ENCODE data around the gene GNG12.

The GNG12 gene

DNA sequence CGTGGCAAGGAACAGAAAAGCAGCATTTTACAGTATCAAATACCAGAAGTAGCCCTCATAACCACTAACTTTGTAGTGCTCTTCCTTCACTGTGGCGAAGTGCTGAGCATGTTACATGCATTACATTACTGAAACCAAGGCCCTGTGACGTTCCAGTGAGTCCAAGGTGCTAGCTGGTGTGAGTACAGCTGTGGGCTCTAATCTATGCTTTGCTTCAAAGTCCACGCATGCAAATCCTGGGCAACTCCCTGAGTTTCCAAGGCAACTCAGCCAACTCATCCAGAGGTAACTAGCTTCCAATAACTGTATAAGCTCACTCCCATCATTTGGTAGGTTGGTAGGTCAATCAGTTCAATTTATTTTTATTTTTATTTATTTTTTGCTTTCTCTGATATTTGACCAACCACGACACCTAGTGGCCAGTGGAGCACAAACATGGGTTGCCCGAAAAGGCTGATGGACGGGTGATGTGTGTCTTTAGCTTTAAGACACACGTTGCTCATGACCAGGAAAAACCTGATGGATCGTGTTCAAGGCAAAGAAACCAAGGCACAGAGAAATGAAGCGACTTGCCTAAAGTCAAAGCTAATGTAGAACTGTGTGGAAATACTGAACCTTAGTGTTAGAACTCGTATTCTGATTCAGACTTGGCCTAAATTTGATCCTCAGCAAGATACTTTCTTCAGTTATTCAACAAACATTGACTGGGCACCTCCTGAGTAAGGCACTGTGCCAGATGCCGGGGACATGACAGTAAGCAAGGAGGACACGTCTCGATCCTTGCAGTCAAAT, 73.0 kb downstream of the GNG12 start:
- H3K27me3 ChIP-seq (ENCODE audit: control insufficient read depth in 2 of 2, insufficient read depth in 2 of 2, low read length in 2 of 2): no peaks in the 10 kb centered on the region
- H3K4me3 ChIP-seq (ENCODE audit: low read length in 2 of 2): peak overlapping the region in 1 of 2 donors; percentile 10
- H3K36me3 ChIP-seq (ENCODE audit: control insufficient read depth in 2 of 2, insufficient read depth in 2 of 2, low read length in 2 of 2): no peaks in the 10 kb centered on the region
- no peaks in the 10 kb centered on the region for H3K9me3 ChIP-seq (ENCODE audit: control insufficient read depth in 2 of 2, low read length in 2 of 2)
- peak overlapping the region; percentile 34 to 63 for H3K9ac ChIP-seq (ENCODE audit: low read depth in 1 of 2, low read length in 2 of 2)
- peak overlapping the region; percentile 88 to 92 for H3K27ac ChIP-seq (ENCODE audit: low read depth in 2 of 2, low read length in 2 of 2)
- H3K4me1 ChIP-seq (ENCODE audit: control insufficient read depth in 2 of 2, insufficient read depth in 2 of 2, low read length in 2 of 2): peaks cover 39 to 43% of the 10 kb centered on the region in 2 donors

DNA sequence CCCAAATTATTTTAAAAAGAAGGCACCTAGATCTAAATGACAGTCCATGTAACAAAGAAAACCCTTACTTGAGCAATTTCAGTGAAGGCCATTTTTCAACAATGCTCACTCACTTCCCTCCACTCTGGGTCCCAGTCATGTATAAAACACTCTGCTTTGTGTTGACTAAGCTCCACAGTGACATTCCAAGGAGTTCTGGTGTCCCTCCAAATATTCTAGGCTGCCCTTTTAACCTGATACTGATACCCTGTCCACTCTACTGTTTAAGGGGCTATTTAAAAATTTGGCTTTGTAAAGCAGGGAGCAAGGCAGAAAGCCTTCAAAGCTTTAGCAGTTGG, 73.6 kb downstream of the GNG12 start:
- Histone ChIP-seq H3K27ac (ENCODE audit: low read depth in 2 of 2, low read length in 2 of 2) (peak overlapping the region; percentile 88 to 92), H3K9me3 (ENCODE audit: control insufficient read depth in 2 of 2, low read length in 2 of 2) (no peaks in the 10 kb centered on the region), H3K36me3 (ENCODE audit: control insufficient read depth in 2 of 2, insufficient read depth in 2 of 2, low read length in 2 of 2) (no peaks in the 10 kb centered on the region), H3K4me1 (ENCODE audit: control insufficient read depth in 2 of 2, insufficient read depth in 2 of 2, low read length in 2 of 2) (peaks cover 43 to 48% of the 10 kb centered on the region in 2 donors), H3K4me3 (ENCODE audit: low read length in 2 of 2) (no peak overlapping the region), H3K27me3 (ENCODE audit: control insufficient read depth in 2 of 2, insufficient read depth in 2 of 2, low read length in 2 of 2) (no peaks in the 10 kb centered on the region), H3K9ac (ENCODE audit: low read depth in 1 of 2, low read length in 2 of 2) (peak overlapping the region in 1 of 2 donors; percentile 63)

DNA sequence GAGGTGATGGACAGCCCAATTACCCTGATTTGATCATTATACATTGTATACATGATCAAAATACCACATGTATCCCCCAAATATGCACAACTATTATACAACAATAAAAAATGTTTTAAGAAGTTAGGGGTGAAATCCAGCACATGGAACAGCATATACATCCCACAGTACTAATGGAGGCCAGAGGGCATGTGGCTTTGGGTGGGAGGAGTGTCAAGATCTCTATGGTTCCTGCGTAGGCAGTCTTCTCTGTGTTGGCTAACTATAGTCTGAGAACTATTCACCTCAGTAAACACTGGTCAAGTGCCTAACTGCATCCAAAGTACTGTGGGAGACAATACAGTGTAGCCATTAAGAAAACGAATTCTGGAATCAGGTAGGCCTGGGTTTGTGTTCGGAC, 74.2 kb downstream of the GNG12 start:
- peaks cover 46 to 52% of the 10 kb centered on the region in 2 donors for H3K4me1 ChIP-seq (ENCODE audit: control insufficient read depth in 2 of 2, insufficient read depth in 2 of 2, low read length in 2 of 2)
- H3K9ac ChIP-seq (ENCODE audit: low read depth in 1 of 2, low read length in 2 of 2): peak overlapping the region in 1 of 2 donors; percentile 63
- no peaks in the 10 kb centered on the region for H3K36me3 ChIP-seq (ENCODE audit: control insufficient read depth in 2 of 2, insufficient read depth in 2 of 2, low read length in 2 of 2)
- no peak overlapping the region for H3K4me3 ChIP-seq (ENCODE audit: low read length in 2 of 2)
- no peaks in the 10 kb centered on the region for H3K27me3 ChIP-seq (ENCODE audit: control insufficient read depth in 2 of 2, insufficient read depth in 2 of 2, low read length in 2 of 2)
- H3K9me3 ChIP-seq (ENCODE audit: control insufficient read depth in 2 of 2, low read length in 2 of 2): no peaks in the 10 kb centered on the region
- H3K27ac ChIP-seq (ENCODE audit: low read depth in 2 of 2, low read length in 2 of 2): peak overlapping the region in 1 of 2 donors; percentile 92

DNA sequence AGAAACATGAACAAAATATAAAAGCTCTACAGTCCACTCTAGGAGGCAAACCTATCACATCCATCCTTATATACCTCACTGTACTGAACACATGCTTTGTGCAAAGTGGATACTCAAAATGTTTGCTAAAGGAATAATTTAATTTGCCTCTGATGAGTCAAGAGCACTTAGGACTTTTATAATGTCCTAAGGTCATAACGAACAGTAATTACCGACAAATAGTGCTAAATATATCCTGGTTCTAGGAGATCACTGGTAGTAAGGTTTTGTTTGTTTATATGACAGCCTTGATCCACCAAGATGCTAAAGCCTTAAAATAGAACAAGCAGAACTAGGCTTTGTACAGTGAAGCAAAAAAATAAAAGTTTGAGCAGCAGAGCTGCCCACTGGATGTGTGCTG, 77.6 kb downstream of the GNG12 start:
- H3K9ac ChIP-seq (ENCODE audit: low read depth in 1 of 2, low read length in 2 of 2): peak overlapping the region in 1 of 2 donors; percentile 17
- H3K36me3 ChIP-seq (ENCODE audit: control insufficient read depth in 2 of 2, insufficient read depth in 2 of 2, low read length in 2 of 2): no peaks in the 10 kb centered on the region
- H3K27ac ChIP-seq (ENCODE audit: low read depth in 2 of 2, low read length in 2 of 2): peak overlapping the region; percentile 46 to 68
- H3K27me3 ChIP-seq (ENCODE audit: control insufficient read depth in 2 of 2, insufficient read depth in 2 of 2, low read length in 2 of 2): no peaks in the 10 kb centered on the region
- H3K4me1 ChIP-seq (ENCODE audit: control insufficient read depth in 2 of 2, insufficient read depth in 2 of 2, low read length in 2 of 2): peaks cover 33 to 39% of the 10 kb centered on the region in 2 donors
- no peak overlapping the region for H3K4me3 ChIP-seq (ENCODE audit: low read length in 2 of 2)
- no peaks in the 10 kb centered on the region for H3K9me3 ChIP-seq (ENCODE audit: control insufficient read depth in 2 of 2, low read length in 2 of 2)

DNA sequence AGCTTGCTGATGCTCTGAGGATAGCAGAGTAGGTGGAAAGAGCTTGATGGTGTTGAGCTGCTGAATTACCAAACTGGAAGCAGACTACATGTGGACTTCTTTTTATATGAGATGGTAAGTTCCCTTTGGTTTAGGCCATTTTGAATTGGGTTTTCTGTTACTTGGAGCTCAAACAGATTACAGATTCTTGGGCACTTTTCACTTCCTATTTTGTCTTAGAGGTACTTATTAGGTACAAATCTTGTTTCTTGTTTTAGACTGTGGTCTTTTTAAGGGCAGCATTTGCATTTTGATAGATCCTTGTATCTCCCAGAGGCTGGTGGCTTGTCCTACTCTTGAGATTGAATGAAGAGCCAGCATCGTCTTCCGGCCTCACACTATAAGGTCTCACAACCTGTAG, 78.1 kb downstream of the GNG12 start:
- Histone ChIP-seq H3K4me1 (ENCODE audit: control insufficient read depth in 2 of 2, insufficient read depth in 2 of 2, low read length in 2 of 2) (peaks cover 32 to 40% of the 10 kb centered on the region in 2 donors), H3K27me3 (ENCODE audit: control insufficient read depth in 2 of 2, insufficient read depth in 2 of 2, low read length in 2 of 2) (no peaks in the 10 kb centered on the region), H3K36me3 (ENCODE audit: control insufficient read depth in 2 of 2, insufficient read depth in 2 of 2, low read length in 2 of 2) (no peaks in the 10 kb centered on the region), H3K9ac (ENCODE audit: low read depth in 1 of 2, low read length in 2 of 2) (no peak overlapping the region), H3K9me3 (ENCODE audit: control insufficient read depth in 2 of 2, low read length in 2 of 2) (no peaks in the 10 kb centered on the region), H3K4me3 (ENCODE audit: low read length in 2 of 2) (no peak overlapping the region), H3K27ac (ENCODE audit: low read depth in 2 of 2, low read length in 2 of 2) (peak overlapping the region in 1 of 2 donors; percentile 49)

DNA sequence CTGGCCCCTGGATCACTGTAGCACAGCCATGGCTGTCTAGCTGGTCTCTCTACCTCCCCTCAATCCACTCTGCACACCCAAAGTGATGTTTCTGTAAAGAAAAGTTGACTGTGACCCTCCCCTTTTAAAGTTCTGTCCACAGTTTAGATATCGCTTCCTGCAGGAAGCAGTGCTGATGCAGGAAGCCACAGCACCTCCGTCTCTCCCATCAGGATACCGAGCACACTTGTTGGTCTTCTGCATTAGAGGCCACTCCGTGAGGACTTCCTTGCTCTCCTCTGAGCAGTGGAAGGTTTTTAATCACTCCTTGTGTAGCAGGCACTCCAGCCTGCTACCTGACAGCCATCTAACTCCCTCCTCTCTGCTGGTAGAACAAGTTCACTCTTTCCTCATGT, 78.7 kb downstream of the GNG12 start:
- Histone ChIP-seq H3K4me1 (ENCODE audit: control insufficient read depth in 2 of 2, insufficient read depth in 2 of 2, low read length in 2 of 2) (peaks cover 32 to 40% of the 10 kb centered on the region in 2 donors), H3K27me3 (ENCODE audit: control insufficient read depth in 2 of 2, insufficient read depth in 2 of 2, low read length in 2 of 2) (no peaks in the 10 kb centered on the region), H3K9ac (ENCODE audit: low read depth in 1 of 2, low read length in 2 of 2) (no peak overlapping the region), H3K27ac (ENCODE audit: low read depth in 2 of 2, low read length in 2 of 2) (peak overlapping the region in 1 of 2 donors; percentile 49), H3K9me3 (ENCODE audit: control insufficient read depth in 2 of 2, low read length in 2 of 2) (no peaks in the 10 kb centered on the region), H3K36me3 (ENCODE audit: control insufficient read depth in 2 of 2, insufficient read depth in 2 of 2, low read length in 2 of 2) (no peaks in the 10 kb centered on the region), H3K4me3 (ENCODE audit: low read length in 2 of 2) (no peak overlapping the region)

GRCh38 chr1:67753776-67754525, 79.3 kb downstream of the GNG12 start:
- no peak overlapping the region for H3K27ac ChIP-seq (ENCODE audit: low read depth in 2 of 2, low read length in 2 of 2)
- H3K27me3 ChIP-seq (ENCODE audit: control insufficient read depth in 2 of 2, insufficient read depth in 2 of 2, low read length in 2 of 2): no peaks in the 10 kb centered on the region
- H3K9ac ChIP-seq (ENCODE audit: low read depth in 1 of 2, low read length in 2 of 2): no peak overlapping the region
- no peak overlapping the region for H3K4me3 ChIP-seq (ENCODE audit: low read length in 2 of 2)
- H3K36me3 ChIP-seq (ENCODE audit: control insufficient read depth in 2 of 2, insufficient read depth in 2 of 2, low read length in 2 of 2): no peaks in the 10 kb centered on the region
- H3K9me3 ChIP-seq (ENCODE audit: control insufficient read depth in 2 of 2, low read length in 2 of 2): no peaks in the 10 kb centered on the region
- H3K4me1 ChIP-seq (ENCODE audit: control insufficient read depth in 2 of 2, insufficient read depth in 2 of 2, low read length in 2 of 2): peaks cover 32 to 40% of the 10 kb centered on the region in 2 donors

DNA sequence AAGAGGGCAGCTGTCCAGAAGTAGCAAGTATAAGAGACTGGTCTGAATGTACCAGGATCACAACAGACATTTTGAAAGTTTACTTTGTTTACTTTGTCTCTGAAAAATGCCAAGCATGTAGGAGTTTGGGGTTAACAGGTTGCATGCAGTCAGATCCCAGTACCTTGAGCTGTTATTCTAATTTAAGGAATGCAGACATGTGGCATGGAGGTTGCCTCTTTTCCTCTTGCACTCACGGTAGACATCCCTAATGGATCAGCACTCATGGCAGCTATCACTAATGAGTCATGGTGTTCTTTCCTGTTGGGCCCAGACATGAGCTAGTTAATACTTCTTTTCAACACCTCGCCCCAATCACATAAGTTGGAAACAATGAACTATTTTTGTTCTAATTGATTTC, 81.0 kb downstream of the GNG12 start:
- Histone ChIP-seq H3K36me3 (ENCODE audit: control insufficient read depth in 2 of 2, insufficient read depth in 2 of 2, low read length in 2 of 2) (no peaks in the 10 kb centered on the region), H3K27me3 (ENCODE audit: control insufficient read depth in 2 of 2, insufficient read depth in 2 of 2, low read length in 2 of 2) (no peaks in the 10 kb centered on the region), H3K27ac (ENCODE audit: low read depth in 2 of 2, low read length in 2 of 2) (no peak overlapping the region), H3K9me3 (ENCODE audit: control insufficient read depth in 2 of 2, low read length in 2 of 2) (no peaks in the 10 kb centered on the region), H3K9ac (ENCODE audit: low read depth in 1 of 2, low read length in 2 of 2) (no peak overlapping the region), H3K4me3 (ENCODE audit: low read length in 2 of 2) (no peak overlapping the region), H3K4me1 (ENCODE audit: control insufficient read depth in 2 of 2, insufficient read depth in 2 of 2, low read length in 2 of 2) (peaks cover 43 to 56% of the 10 kb centered on the region in 2 donors)

- H3K27me3 ChIP-seq (ENCODE audit: control insufficient read depth in 2 of 2, insufficient read depth in 2 of 2, low read length in 2 of 2): no peaks in the 10 kb centered on the region
- no peaks in the 10 kb centered on the region for H3K9me3 ChIP-seq (ENCODE audit: control insufficient read depth in 2 of 2, low read length in 2 of 2)
- H3K27ac ChIP-seq (ENCODE audit: low read depth in 2 of 2, low read length in 2 of 2): peak overlapping the region in 1 of 2 donors; percentile 85
- no peak overlapping the region for H3K4me3 ChIP-seq (ENCODE audit: low read length in 2 of 2)
- H3K9ac ChIP-seq (ENCODE audit: low read depth in 1 of 2, low read length in 2 of 2): no peak overlapping the region
- H3K36me3 ChIP-seq (ENCODE audit: control insufficient read depth in 2 of 2, insufficient read depth in 2 of 2, low read length in 2 of 2): no peaks in the 10 kb centered on the region
- peaks cover 32 to 49% of the 10 kb centered on the region in 2 donors for H3K4me1 ChIP-seq (ENCODE audit: control insufficient read depth in 2 of 2, insufficient read depth in 2 of 2, low read length in 2 of 2)
These were observed 82.6 kb downstream of the GNG12 start for GRCh38 chr1:67750691-67751054.

All from mucosa of rectum (tissue), 2 donors.